Tibial artery (tissue), 4 donors: ENCODE data around the gene TNRC6A.
"Not testable (repeated sequence)": the region's sequence is repeated elsewhere in the genome, so short reads cannot be mapped to it uniquely, and the experiment has no call there.

Source experiments
- DNase-seq, 2 donors: peaks; one replicate each; pipeline ENCODE4 v3.0.0-alpha.2; 2019
- H3K27ac ChIP-seq, 2 donors: fragments of 200-600 bp; sonication (generic) in 1 of 2; 1 replicate in 1 of 2; 2 replicates in 1 of 2; pipeline ENCODE4 v1.5.1; 2018 to 2019; ENCODE audit warnings: mild to moderate bottlenecking in 1 of 2
- H3K27me3 ChIP-seq, 2 donors: fragments of 200-600 bp; sonication (generic) in 1 of 2; one replicate each; pipeline versions ENCODE4 v1.5.1 to v1.6.0; 2016 to 2019
- H3K36me3 ChIP-seq, 3 donors: fragments of 200-600 bp; sonication (generic) in 2 of 3; one replicate each; pipeline ENCODE4 v1.5.1; 2016 to 2019; ENCODE audit warnings: mild to moderate bottlenecking in 2 of 3
- H3K4me1 ChIP-seq, 4 donors: fragments of 200-600 bp; sonication (generic) in 2 of 4; 1 replicate in 3 of 4; 2 replicates in 1 of 4; pipeline ENCODE4 v1.5.1; 2016 to 2019
- H3K4me3 ChIP-seq, 2 donors: fragments of 200-600 bp; sonication (generic) in 1 of 2; 1 replicate in 1 of 2; 2 replicates in 1 of 2; pipeline ENCODE4 v1.5.1; 2018 to 2019; ENCODE audit warnings: mild to moderate bottlenecking in 2 of 2
- H3K9me3 ChIP-seq, 3 donors: fragments of 200-600 bp; sonication (generic) in 1 of 3; one replicate each; pipeline ENCODE4 v1.5.1; 2016 to 2019
- intact Hi-C: fragments of 100-400 bp; cut with DNase I; formaldehyde crosslinking; loops from one replicate; pipeline ENCODE4 v1.15.0; 2023; ENCODE audit warnings: low total_unique reads
- TF ChIP-seq, protein P1 (sequence below), 2 experiments: fragments of 200-600 bp in 1 of 2; fragments of 450-650 bp in 1 of 2; IDR thresholded peaks; one replicate each; pipeline ENCODE4 v1.5.1; 2017 to 2019; ENCODE audit warnings: antibody characterized with exemption in 2 of 2, mild to moderate bottlenecking in 1 of 2, moderate library complexity in 1 of 2

TNRC6A gene

DNA sequence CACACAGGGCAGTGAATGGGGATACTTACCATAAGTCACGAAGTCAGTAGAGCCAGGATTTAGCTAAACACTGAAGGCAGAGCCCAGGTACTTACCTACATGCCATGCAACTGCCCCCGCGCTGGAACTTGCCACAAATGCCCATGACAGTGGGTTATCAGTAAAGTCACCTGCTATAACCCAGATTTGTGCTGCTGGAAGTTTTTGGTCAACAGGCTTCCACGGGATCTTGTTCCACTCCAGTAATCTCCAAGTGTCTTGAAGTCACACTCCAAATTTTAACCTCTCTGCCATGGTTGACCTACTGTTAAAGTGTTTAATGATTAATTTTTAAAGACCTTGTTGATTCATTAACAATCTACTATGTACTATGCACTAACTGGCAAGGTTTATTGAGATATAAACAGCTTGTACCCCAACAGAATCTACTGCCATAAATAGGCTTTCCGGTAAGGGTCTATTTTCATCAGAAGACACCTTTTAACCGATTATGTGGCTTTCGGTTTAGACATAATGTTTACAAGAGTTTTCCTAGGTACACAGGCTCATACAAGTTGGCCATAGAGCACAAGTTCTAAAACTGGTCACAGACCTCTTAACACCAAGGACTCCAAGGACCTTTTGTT lies 110.0 kb downstream of the TNRC6A start:
- H3K27me3 ChIP-seq: no peaks in the 10 kb centered on the region
- TF ChIP-seq, protein P1, sequence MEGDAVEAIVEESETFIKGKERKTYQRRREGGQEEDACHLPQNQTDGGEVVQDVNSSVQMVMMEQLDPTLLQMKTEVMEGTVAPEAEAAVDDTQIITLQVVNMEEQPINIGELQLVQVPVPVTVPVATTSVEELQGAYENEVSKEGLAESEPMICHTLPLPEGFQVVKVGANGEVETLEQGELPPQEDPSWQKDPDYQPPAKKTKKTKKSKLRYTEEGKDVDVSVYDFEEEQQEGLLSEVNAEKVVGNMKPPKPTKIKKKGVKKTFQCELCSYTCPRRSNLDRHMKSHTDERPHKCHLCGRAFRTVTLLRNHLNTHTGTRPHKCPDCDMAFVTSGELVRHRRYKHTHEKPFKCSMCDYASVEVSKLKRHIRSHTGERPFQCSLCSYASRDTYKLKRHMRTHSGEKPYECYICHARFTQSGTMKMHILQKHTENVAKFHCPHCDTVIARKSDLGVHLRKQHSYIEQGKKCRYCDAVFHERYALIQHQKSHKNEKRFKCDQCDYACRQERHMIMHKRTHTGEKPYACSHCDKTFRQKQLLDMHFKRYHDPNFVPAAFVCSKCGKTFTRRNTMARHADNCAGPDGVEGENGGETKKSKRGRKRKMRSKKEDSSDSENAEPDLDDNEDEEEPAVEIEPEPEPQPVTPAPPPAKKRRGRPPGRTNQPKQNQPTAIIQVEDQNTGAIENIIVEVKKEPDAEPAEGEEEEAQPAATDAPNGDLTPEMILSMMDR (IDR thresholded peaks at IDR 0.05): no peak
- H3K4me3 ChIP-seq: no peak overlapping the region
- H3K36me3 ChIP-seq: peaks cover 0 to 6% (median 0%) of the 10 kb centered on the region in 3 donors
- peak overlapping the region; percentile 47 to 50 for H3K27ac ChIP-seq
- intact Hi-C loops: no loop called here
- H3K9me3 ChIP-seq: no peaks in the 10 kb centered on the region
- DNase-seq: no peak
- H3K4me1 ChIP-seq: peaks cover 0 to 21% (median 11%) of the 10 kb centered on the region in 4 donors

- intact Hi-C loops: no loop called here
- H3K36me3 ChIP-seq: peaks cover 0 to 6% (median 0%) of the 10 kb centered on the region in 3 donors
- no peaks in the 10 kb centered on the region for H3K9me3 ChIP-seq
- TF ChIP-seq, protein P1 (IDR thresholded peaks at IDR 0.05): no peak
- DNase-seq: no peak
- no peak overlapping the region for H3K27ac ChIP-seq
- peaks cover 0 to 17% (median 11%) of the 10 kb centered on the region in 4 donors for H3K4me1 ChIP-seq
- H3K27me3 ChIP-seq: no peaks in the 10 kb centered on the region
- H3K4me3 ChIP-seq: no peak overlapping the region
Observed at GRCh38 chr16:24841291-24841690, 111.8 kb downstream of the TNRC6A start.

- DNase-seq: no peak
- Histone ChIP-seq H3K4me1 (peaks cover 0 to 4% (median 2%) of the 10 kb centered on the region in 4 donors), H3K27me3 (no peaks in the 10 kb centered on the region), H3K9me3 (no peaks in the 10 kb centered on the region), H3K36me3 (peaks cover 0 to 6% (median 0%) of the 10 kb centered on the region in 3 donors), H3K27ac (no peak overlapping the region), H3K4me3 (no peak overlapping the region)
- intact Hi-C loops: no loop called here
- TF ChIP-seq, protein P1 (IDR thresholded peaks at IDR 0.05): no peak
Observed at GRCh38 chr16:24844101-24845030, 114.9 kb downstream of the TNRC6A start.

GRCh38 chr16:24845031-24845365 lies 115.5 kb downstream of the TNRC6A start:
- H3K27ac ChIP-seq, intact Hi-C loops, H3K27me3 ChIP-seq, H3K9me3 ChIP-seq, H3K4me1 ChIP-seq, H3K36me3 ChIP-seq, DNase-seq, H3K4me3 ChIP-seq: not testable (repeated sequence)

DNA sequence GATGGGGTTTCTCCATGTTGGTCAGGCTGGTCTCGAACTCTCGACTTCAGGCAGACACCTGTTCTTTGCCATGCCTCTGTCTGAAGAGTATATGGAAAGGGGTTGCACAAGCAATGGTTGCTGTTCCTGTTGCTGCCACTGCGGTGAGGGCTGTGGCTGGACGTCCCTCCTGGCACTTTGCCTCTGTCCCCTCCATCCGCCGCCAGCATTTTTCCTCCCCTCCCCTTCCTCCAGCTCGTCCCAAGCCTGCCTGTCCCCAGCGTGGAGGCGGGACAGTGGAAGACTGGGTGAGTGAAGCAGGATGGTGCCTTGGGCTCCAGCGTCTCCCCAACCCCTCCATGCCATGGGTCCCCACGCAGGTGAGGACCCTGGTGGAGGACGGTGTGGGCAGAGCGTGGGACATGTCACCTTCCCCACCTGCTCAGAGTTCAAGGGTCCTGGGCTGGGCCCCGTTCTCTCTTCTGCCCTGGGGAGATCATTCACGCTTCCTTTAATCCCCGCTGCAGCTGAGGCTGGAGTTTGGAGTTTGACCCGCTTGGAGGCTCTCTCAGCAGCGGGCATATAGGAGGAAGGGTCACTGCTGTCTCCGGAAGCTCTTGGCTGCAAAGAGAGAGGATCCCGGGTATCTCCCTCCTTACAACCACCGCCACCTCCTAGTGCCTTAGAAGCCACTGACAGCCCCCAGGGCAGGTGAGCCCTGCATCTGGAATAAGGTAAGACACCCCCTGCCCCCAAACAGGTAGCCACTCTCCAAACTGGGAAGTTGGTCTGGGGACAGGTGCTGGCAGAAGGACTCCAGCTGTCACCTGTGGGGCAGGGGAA lies 116.5 kb downstream of the TNRC6A start, which contains the start of gene SLC5A11:
Gene SLC5A11 (plus strand): TSS at position 238 of the 822 bp plus-strand sequence. CDS start 12,681 bp downstream, outside the sequence.
- H3K4me3 ChIP-seq: no peak within 1 kb of the TSS
- H3K27me3 ChIP-seq: no peaks in the 10 kb centered on the region
- no peak within 1 kb of the TSS for H3K27ac ChIP-seq
- H3K36me3 ChIP-seq: peaks cover 0 to 6% (median 0%) of the 10 kb centered on the region in 3 donors
- DNase-seq: no peak
- H3K9me3 ChIP-seq: no peaks in the 10 kb centered on the region
- no peaks in the 10 kb centered on the region for H3K4me1 ChIP-seq
- intact Hi-C loops: no loop called here
- TF ChIP-seq, protein P1 (IDR thresholded peaks at IDR 0.05): no peak
